B cell (primary cell): ENCODE measurements around the gene PCDHA12.

Experiments
- CTCF ChIP-seq: fragments of 200-600 bp; IDR thresholded peaks from one replicate; pipeline ENCODE4 v1.8.0; 2022; ENCODE audit warnings: antibody characterized with exemption, mild to moderate bottlenecking
- EZH2 ChIP-seq: IDR thresholded peaks from 2 replicates; pipeline ENCODE4 v1.6.1; 2012; ENCODE audit warnings: borderline replicate concordance, low read depth, mild to moderate bottlenecking, moderate library complexity, low read length; ENCODE audit not compliant: insufficient read depth, poor library complexity, severe bottlenecking

- TF ChIP-seq CTCF (no peak), EZH2 (no peak)
These were observed 6.9 kb downstream of the PCDHA12 start, which contains the start of gene PCDHA13 for GRCh38 chr5:140881889-140882590.
